M059J (cell line): ENCODE results near the gene CELF6. TPM values are rescaled to one million over a fixed set of nuclear protein-coding genes. Genes with fewer than 3 reads are reported as not detected.
"Not testable (repeated sequence)": the region's sequence is repeated elsewhere in the genome, so short reads cannot be mapped to it uniquely, and the experiment has no call there.

ENCODE experiments used
- DNase-seq: peaks from one replicate; pipeline ENCODE4 v3.0.0-alpha.2; 2012; ENCODE audit warnings: low read depth
- total RNA-seq: library from RNA; depleted of rRNA; stranded (reverse); fragments of >200 nt; shearing (Covaris generic); gene quantifications from 2 replicates; pipeline ENCODE4 v1.2.3, GENCODE V29; 2014

Gene CELF6
- total RNA-seq, 1 experiment from 2014 or later: not detected

DNA sequence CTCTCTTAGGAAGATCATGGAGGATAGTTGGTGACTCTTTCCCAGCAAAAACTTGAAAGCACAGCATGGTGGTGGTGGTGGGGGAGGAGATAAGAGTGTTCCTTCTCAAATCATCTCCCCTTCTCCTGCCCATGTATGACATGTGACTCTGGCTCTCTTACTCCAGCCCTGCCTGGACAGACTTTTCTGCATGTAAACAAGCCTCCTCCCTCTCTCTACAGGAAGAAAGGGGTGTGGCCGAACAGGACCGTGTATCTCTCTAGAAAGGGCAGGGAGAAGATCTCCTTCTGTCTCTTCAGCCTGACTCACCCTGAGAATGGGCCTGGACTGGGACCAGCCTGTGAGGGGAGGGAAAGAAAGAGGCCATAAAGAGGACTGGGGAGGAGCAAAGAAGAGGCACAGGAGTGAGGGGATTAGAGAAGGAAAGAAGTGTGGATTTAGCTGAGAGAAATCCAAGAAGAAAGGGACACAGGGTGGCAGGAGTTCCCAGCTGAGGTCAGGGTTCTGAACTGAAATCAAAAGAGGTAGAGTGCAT is 1.5 kb downstream of the CELF6 start:
- DNase-seq: no peak

GRCh38 chr15:72315706-72316370 is 4.1 kb downstream of the CELF6 start:
- DNase-seq: no peak

- no peak for DNase-seq
Observed at GRCh38 chr15:72313881-72314280, 6.1 kb downstream of the CELF6 start.

DNA sequence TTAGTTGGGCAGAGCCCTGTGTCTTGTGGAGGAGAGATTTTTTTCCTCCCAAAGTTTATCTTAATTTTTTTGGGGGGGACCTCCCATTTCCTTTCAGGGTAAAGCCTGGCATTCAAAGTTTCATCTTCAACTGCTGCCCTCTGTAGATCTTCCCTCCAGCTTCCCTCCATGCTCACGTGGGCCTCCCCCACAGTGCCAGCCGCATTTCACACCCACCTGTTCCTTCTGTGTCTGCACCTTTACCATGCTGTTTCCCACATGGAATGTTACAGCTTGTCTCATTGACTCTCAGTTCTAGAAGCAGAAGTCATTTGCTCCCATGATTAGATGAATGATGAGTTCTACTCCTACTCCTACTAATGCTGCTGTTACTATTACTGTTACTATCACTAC is 6.5 kb downstream of the CELF6 start:
- no peak for DNase-seq

GRCh38 chr15:72312605-72313447 is 7.1 kb downstream of the CELF6 start:
- peak; percentile 64 for DNase-seq

DNA sequence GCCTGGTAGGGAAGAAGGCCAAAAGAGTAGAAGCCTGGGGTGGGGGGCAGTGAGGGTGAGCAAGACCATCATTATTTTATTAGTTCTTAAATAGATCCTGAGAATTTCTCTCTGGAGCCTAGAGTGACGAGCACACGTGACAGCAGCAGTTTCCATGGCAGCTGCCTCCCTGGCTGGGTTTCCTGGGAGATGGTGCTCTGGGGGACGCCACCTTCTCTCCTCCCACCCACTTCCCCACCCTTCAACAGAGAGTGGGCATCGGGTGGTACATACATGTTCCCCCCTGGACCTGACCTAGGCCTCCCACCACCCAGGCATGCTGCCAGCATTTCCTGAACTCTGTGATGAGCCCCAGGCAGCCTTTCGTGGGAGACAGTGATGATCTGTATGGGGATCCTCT is 12.9 kb downstream of the CELF6 start:
- no peak for DNase-seq

DNA sequence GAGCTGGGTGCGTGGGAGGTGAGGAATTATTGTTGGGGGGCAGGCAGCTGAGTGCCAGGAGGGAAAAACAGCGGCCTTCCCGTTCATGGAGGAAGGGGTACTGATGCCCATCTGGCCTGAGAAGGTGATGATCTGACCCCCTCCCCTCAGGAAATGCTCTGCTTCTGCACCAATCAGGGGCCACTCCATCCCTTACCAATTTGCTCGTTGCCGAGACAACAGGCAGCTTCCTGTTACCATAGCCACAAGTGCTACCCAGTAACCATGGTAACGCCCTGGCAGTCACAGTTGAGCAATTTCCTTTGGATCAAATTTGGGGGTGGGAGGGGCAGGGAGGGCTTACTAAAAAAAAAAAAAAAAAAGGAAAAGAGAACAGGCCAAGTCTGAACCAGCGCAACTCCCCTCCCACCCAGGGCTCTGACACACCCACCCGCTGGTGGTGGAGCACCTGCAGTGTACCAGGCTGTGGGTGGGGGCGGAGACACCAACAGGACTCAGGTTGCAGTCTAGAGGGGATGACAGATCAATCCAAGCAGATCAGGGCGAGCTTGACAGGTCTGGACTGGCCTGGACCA is 13.7 kb downstream of the CELF6 start:
- DNase-seq: peak; percentile 28

DNA sequence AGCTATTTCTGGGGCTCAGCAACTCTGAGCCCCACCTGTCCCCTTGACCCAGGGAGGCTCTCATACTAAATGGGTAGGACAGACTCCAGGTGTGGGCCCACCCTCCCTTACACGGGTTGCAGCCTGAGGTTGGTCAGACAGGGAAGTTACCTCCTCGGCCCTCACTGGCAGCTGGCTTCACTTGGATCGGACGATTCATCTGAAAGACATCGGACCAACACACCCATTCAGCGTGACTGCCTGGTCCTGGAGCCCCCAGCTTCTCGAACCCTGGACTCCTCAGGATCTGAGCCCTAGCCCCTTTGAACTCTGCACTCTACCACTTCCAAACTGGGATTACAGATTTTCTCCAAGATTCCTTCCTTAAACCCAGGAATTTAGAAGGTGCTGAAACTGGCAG is 15.4 kb downstream of the CELF6 start:
- no peak for DNase-seq

- no peak for DNase-seq
Observed at GRCh38 chr15:72302955-72303354, 17.0 kb downstream of the CELF6 start.

- DNase-seq: no peak
Observed at GRCh38 chr15:72289597-72290325, 30.2 kb downstream of the CELF6 start.

GRCh38 chr15:72288796-72289596 is 31.0 kb downstream of the CELF6 start:
- DNase-seq: no peak

GRCh38 chr15:72285927-72286516 is 33.9 kb downstream of the CELF6 start:
- peak; percentile 16 for DNase-seq

- no peak for DNase-seq
Observed at GRCh38 chr15:72285402-72285801, 34.6 kb downstream of the CELF6 start.

- peak; percentile 28 for DNase-seq
Observed at GRCh38 chr15:72284781-72285180, 35.2 kb downstream of the CELF6 start.

DNA sequence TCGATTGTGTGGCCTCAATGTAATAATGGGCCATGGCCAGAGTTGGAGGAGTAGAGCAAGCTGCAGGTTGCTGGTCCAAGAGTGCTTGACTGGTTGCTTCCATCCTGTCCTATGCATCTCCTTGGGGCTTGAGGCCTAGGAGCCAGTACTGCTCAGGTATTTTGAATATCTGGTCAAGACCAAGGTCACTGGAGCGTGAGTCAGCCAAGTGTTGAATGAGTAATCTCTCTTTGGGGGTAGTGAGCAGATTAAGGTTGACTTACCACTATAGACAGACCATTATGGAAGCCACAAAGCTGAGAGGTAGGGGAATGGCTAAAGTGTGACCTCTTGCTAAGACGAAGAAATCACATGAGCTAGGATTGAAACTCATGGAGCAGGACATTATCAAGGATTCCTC is 38.2 kb downstream of the CELF6 start:
- DNase-seq: peak; percentile 46

DNA sequence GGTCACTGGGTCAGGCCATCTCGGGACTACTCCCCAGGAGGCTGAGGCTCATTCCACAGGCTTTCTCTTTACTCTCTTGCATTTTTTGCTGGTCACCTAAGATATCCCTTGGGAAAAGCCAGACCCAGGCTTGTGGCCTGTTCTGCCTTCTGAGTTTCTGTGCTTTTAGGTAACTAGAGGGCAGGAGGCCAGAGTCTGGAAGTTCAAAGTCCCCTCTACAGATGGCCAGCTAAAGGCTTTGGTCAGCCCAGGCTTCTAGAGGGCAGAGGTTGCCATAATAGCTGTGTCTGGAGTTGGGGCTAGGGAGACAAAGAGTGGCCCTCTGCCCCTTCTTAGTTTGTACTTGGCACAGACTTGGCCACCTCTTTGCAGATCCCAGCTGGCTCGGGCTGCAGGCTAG is 39.2 kb downstream of the CELF6 start:
- DNase-seq: no peak

DNA sequence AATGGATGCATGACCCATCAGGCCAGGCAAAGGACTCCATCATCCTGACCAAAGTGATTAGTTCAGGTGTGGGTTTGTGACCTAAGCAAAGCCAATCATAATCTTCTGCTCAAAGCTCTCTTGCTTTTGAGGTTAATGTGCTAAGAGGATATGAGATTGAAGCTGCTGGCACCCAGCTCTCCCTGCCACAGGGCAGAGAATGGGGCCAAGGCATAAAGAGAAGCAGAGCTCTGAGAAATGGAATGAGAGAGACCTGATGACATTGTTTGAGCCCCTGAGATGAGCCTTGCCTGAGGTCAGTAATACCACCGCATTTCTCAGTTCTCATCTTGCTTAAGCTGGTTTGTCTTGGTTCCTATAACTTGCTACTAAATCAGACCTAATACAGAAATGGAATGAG is 41.2 kb downstream of the CELF6 start:
- DNase-seq: no peak

DNA sequence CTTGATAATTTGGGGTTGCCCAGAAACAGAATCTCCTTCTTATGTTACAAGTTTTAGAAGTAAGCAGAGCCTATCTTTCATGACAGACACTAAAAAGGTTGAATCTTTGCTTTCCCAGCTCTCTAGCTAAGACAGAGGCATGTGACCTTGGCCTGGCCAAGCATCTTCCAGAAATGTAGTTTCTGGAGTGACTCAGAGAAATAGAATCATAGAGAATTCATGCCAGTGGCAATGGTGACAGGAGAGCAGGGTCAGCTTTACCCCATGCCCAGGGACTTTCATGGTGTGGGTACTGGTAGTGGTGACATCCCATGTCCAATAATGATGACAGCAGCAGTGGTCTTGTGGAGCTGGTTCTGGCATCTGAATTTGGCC is 43.6 kb downstream of the CELF6 start:
- DNase-seq: peak; percentile 2

GRCh38 chr15:72275635-72276325 is 44.2 kb downstream of the CELF6 start:
- DNase-seq: not testable (repeated sequence)

- DNase-seq: no peak
Observed at GRCh38 chr15:72272997-72273352, 47.0 kb downstream of the CELF6 start.
